Superior temporal gyrus (tissue), 1 donor: Measurements from ENCODE around the gene LGR6.
"Not testable (repeated sequence)": the region's sequence is repeated elsewhere in the genome, so short reads cannot be mapped to it uniquely, and the experiment has no call there.

Experiments
- DNase-seq: peaks from one replicate; pipeline ENCODE4 v3.0.0-alpha.2; 2016; ENCODE audit errors: extremely low spot score

LGR6 gene

DNA sequence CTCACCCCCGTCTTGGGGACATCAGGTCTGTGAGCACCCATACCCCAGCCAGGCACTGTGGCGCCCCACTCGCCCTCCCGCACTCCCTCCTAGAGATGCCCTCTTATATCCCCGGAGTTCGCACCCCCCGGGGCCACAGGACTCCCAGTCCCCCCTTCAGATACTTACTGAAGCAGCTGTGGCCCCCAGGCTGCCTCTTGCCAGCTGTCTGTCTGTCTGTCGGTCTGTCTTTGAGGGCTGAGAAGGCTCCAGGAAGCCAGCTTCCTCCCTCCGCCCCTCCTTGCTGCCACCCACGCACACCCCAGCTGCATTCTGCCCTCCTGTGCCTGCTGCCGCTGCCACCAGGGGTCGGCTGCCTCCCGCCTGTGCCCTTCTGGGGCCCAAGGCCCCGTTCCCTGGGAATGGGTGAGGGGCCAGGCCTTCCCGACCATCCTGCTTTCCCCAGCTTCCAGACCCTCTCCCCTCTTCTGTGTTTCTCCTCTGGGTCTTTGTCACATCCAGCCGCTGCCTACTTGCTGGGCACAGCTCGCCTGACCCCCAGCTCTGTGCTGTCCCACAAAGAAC, 33.1 kb upstream of the LGR6 start, which contains the start of gene PTPN7:
Gene PTPN7 (minus strand): TSS at position 226 of the 564 bp plus-strand sequence. CDS start 1,200 bp downstream, outside the sequence.
- DNase-seq, result no peak

DNA sequence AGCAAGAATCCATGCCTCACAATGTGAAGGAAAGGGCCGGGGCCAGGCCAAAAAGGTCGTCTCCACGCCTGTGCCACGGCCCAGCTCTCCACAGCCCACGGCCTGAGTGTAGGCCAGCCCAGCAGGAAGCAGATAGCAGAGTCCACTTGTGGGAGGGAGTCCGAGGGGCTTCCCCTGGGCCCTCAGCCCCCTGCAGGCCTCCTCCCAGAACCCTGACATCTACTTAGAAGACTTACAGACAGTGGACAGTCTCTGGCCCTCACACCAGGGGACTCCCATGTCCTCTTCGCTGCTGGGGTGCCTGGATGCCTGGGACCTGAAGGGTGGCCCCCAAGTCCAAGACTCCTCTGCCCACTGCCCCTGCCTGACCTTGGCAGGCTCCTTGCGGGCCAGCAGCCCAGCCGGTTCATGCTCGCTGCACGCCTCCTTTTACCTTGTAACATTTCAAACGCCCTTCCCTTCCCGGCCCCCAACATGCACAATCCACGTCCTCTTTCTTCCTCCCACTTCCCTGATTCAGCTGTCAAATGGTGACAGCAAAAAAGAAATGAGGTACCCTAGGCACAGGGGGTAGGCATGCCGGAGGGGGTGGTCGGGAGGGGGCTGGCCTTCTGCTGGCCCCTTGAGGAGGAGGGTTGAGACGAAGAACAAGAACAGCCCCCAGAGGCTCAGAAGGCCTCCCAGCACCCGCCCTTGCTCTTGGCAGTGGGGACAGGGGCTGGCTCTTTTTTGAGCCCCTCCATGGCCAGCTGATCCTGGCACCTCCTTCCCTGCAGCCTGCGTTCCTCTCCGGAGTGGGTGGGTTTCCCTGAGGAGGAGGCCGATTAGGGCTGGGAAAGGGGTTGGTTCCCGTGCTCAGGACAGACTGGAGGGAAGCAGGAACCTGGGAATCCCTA, 32.2 kb upstream of the LGR6 start:
- DNase-seq, result no peak

DNA sequence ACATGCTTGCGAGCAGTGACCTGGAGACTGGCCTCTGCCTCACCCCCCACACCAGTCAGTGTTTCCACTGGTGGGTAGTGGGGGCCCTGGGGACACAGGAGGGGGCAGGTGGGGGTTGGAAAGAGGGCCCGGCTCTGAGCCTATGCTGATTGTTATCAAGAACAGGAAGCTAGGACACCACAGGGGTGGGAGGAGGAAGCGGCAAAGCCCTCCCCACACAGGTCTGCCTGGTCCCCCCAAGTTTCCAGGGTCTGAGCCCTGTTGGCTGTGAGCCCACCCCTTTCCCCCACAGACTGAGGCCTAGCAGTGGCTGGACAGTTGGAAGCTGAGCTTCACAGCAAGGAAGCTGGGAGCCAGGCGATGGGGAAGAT, 31.6 kb upstream of the LGR6 start:
- no peak for DNase-seq

DNA sequence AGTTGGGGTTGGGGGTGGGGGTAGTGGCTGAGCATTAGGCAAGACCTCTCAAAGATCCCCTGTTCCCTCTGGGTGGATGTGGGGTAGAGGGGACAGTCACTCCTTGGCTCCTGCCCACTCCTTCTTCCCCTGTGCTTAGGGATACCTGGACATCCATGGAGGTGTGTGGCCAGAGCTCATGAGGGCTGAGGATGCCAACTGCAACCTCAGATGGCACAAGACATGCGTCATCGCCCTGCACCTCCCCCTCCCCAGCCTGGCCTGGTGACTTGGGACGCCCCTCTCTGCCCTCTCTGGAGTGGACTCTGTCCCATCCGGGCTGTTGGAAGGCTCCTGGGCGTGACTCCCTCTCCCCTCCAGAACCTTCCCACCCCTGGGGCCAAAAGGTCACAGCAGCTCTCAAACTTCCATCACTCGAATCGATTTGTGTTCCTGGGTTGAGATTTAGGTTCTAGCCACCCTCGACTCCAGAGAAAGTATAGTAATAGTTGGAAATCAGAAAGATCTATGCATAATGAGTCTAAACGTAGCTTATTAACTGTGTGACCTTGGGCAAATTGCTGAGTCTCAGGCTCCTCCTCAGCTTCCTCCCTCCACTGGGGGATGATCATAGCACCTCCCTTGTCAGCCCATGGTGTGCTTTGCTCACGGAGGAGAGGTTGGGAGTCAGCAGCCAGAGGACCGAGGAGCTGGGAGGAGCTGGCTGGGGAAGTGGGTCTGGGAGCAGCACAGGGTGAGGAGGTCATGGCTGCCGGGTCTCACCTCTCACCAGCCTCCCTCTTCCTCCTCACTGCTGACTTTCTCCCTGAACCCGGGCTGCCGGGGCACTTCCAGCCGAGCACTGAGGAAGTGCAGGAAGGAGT, 30.9 kb upstream of the LGR6 start:
- no peak for DNase-seq

DNA sequence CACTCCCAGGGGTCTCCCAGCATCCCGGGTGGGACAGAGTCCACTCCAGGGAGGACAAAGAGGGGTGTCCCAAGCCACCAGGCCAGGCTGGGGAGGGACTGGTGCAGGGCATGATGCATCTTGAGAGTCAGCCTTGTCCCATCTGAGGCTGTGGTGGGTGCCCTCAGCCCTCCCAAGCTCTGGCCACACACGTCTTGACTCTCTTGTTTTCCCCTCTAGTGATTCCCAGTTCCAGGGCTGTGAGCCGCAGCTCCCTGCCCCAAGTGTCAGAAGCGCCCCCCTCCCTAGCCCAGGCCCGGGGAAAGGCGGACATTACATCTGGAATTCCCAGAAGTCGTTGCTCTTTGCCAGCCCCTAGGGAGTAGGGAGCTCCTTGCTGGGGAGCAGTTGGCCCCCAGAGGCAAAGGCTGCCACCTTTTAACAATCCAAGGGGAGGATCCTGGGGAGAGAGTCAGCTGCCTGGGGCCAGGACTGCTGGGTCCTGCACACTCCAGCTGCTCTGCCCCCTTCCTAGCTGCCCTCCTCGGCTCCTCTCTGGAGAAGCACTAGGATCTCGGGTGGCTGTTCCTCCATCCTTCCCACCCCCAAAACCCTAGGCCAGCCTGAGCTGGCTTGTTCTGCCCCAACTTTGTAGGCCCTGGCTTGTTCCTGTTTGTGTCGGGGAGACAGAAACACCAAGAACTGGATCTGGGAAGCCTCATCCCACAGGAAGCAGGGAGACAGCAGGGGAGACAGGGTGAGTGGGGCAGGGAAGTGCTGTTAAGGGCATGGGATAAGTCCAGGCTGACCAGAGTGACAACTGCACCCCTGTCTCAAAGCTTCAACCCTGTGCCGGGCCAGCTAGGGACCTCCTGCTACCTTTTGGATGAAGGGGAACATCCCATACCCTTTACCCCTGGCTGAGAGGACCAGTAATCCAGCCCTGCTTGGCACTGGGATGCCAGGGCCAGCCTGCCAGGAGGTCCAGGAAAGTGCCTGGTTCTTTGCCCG, 30.0 kb upstream of the LGR6 start:
- no peak for DNase-seq

DNA sequence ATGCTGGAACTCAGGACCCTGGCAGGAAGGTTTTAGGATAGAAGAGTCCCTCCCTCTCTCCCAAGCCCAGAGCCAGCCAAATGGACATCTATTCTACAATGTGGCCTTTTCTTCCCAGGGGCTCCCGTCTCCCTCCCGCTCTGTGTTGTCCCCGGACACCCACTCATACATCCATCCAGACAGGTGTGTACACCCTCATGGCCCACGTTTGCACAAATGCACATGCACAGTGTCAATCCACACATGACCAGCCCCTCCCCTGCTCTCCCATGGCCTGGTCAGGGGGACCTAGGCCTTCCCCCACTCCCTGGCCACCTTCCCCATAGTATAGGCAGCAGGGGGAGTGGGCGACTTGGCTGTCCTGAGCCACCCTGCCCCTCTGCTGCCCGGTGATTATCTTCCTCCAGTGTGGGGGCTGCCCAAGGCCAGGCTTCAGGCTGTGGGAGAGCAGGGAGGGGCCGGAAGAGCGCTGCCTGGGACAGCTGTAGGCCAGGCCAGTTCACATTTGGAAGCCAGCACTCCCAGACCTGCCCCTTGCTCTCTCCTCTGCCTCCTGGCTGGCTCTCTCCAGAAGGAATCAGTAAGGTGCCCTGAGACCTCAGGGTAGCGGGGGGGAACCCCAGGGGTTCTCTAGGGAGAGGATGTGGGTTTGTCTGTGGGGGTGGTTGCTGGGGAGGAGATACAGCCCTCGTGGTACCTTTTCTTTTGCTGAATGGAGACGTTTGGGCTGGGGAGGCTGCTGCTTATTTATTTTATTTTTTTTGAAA, 29.1 kb upstream of the LGR6 start:
- no peak for DNase-seq

DNA sequence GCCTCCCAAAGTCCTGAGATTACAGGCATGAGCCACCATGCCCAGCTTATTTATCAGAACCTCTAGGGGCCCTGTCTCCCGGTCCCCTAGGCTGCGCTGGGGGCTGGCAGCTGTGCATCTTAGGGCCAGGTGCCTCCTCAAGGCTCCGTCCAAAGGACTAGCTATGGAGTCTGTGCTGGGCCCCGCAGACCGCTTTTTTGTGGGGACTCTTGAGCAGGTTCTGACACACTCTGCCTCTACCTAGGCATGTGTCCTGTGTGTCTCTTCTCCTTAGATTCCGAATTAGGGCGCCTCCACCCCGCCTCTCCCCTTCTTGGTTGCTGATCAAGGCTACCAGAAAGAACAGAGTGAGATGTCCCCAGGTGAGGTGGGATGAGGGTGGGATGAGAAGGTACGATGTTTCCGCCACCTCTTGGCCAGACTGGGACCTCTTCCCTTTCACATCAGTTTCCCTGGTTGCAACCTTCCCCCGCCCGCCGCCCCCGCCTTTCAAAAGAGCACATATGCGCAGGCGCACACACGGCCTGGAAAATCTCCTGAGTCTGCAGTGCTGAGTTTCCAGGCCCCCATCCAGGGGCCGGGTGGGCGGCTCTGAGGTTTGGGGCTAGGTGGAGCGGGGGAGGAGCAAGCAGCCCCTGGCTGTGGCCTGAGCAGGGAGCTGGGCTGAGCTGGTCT, 28.2 kb upstream of the LGR6 start:
- DNase-seq, result no peak

DNA sequence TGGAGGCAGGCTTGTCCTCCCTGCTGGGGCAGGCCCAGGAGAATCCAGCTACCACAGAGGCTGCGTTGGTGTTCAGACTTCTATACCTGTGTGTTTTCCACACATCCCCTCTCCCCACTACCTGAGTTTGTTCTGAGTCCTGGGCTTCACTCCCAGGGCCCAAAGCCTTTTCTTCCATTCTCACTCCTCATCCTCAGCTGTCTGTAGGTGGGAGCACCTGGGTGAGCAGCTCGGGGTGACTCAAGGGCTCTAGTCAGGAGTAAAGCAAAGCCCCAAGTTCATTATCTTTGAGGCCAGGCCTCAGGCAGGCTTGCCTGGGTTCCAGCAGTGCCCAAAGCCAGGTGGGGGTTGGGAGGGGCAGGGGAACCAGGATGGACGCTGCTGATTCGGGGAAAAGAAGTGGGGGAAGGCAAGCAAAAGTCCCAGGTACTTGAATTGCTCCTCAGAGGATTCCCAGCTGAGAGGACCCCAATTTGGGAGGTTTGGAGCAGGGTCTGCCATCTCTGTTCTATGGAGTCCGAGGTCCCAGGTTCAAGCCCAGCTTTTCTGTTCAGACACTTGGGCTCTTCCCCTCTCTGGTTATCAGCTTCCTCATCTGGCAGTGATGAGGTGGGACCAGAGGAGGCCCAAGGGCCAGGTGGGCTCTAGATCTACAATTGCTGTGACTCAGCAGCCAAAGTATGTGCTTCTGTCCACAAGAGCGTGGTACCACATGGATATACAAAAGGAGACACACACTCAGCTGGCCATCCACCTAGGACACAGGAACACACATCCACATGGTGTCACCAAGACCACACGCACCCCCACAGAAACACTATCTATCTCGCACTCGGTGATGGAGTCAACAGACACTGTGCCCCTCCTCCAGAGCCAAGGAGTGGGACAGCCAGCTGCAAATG, 27.4 kb upstream of the LGR6 start:
- no peak for DNase-seq

DNA sequence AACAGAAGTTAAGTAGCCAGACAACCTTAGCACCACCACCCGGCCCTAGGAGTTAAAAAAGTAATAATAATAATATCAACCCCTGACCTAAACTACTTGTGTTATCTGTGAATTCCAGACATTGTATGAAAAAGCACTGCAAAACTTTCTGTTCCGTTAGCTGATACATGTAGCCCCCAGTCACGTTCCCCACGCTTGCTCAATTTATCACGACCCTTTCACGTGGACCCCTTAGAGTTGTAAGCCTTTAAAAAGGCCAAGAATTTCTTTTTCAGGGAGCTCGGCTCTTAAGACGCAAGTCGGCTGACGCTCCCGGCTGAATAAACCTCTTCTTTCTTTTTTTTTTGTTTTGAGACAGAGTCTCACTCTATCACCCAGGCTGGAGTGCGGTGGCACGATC, 26.5 kb upstream of the LGR6 start:
- not testable (repeated sequence) for DNase-seq

DNA sequence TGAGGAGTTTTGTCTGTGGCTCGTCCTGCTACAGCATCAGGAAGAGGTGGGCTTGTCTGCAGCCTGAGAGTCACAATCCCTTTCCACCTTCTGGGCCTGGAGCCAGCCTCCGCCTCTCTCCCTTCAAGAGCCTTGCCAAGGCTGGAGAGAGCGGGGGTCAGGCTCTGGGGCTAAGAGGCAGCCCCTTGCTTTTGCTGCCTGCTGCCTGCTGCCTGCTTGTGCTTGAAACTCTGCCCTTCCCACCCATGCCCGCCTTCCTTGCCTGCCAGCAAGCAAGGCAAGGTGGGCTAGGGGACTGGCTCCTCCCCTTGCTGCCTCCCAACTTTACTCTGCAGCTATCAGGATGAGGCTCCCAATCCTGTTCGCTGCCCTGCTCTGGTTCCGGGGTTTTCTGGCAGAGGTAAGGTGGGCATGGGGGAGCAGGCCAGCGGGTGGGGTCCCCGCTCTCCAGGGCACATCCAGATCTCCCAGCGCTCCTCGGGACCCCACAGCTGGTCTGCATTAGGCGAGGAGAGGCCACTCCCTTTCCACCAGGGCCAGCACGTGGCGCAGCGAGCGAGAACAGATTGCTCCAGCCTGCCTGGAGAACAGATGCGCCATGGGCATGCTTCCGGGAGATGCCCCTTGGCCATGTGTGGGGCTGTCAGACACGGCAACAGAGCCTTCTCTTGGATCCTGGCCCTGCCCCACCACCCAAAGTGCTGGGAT, 25.7 kb upstream of the LGR6 start:
- no peak for DNase-seq

DNA sequence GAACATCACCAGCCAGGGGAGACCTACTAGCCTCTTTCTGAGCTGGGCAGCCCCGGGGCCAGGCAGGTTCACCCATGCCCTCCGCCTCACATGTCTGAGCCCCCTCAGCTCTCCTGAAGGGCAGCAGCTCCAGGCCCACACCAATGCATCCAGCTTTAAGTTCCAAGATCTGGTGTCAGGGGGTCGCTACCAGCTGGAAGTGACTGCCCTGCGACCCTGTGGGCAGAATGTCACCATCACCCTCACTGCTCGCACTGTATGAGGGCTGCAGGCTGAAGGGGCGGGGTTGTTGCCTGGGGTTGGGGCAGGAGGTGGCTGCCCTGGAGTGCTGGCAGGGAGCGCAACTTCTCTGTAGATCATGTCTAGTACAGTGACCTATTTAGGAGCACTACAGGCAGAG, 24.7 kb upstream of the LGR6 start:
- no peak for DNase-seq

DNA sequence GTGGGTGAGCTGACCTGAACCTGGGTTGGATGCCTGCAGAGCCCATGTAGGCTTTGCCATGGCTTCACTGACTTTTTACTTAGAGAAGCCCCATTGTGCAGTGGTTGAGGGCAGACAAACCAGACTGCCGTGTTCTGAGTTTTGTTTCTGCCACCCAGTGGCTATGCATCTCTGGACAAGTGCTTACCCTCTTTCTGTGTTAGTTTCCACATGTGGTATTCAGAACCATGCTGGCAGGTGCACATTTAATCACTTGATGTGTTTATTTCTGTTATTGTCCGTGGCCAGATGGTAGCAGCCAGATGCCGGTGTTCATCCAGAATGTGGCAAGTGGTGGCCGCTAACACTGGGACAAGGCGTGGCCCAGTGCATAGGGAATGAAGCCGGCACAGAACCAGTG, 22.9 kb upstream of the LGR6 start:
- no peak for DNase-seq

DNA sequence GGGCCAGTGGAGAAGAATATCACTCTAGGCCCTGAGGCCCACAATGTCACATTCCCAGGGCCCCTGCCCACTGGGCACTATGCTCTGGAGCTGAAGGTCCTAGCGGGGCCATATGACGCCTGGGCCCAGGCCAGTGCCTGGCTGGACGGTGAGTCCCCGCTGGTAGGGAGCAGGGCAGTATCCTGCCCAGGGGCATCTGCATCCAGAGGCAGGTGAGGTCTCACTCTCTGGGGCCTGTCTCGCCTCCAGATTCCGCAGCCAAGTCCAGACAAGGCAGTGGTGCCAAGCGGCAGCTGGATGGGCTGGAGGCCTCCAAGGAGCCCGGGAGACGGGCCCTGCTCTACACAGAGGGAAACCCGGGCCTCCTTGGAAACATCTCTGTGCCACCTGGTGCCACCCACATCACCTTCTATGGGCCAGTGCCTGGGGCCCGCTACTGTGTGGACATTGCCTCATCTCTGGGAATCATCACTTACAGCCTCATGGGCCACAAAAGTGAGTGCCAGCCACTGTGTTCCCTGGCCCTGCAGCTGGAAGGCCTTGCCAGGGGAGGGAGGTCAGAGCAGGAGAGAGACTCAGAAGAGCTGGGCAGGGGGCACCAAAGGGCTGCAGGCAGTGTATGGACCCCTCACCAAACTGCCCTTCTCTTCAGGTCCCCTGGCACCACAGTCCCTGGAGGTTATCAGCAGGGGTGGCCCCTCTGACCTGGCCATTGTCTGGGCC, 22.1 kb upstream of the LGR6 start:
- no peak for DNase-seq

DNA sequence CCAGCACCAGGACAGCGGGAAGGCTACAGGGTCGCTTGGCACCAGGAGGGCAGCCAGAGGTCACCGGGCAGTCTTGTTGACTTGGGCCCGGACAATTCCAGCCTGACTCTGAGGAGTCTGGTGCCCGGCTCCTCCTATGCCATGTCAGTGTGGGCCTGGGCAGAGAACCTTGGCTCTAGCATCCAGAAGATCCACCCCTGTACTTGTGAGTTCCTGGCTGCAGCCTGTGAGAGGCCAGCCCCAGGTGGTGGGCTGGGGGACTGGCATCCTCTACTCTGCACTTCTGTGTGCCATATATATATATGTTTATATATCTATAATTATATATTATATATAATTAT, 21.6 kb upstream of the LGR6 start:
- DNase-seq, result no peak

DNA sequence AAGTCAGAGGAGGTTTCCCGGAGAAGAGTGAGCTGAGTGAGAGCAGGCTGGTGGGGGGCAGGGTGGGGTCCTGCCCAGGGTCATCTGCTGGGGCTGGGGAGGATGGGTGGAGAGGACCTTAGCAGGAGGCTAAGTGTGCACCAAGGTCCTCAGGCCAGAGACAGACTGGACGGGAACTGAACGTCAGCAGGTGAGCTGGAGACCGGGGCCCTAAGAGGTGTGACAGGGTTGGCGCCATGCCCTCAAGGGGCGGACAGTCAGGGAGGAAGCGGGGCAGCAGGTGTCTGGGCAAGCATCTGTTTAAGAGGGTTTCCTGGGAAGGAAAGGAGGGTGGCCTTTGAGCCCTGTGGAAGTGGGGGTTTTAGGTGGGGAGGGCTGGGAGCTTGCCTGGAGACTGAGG, 19.6 kb upstream of the LGR6 start:
- no peak for DNase-seq

DNA sequence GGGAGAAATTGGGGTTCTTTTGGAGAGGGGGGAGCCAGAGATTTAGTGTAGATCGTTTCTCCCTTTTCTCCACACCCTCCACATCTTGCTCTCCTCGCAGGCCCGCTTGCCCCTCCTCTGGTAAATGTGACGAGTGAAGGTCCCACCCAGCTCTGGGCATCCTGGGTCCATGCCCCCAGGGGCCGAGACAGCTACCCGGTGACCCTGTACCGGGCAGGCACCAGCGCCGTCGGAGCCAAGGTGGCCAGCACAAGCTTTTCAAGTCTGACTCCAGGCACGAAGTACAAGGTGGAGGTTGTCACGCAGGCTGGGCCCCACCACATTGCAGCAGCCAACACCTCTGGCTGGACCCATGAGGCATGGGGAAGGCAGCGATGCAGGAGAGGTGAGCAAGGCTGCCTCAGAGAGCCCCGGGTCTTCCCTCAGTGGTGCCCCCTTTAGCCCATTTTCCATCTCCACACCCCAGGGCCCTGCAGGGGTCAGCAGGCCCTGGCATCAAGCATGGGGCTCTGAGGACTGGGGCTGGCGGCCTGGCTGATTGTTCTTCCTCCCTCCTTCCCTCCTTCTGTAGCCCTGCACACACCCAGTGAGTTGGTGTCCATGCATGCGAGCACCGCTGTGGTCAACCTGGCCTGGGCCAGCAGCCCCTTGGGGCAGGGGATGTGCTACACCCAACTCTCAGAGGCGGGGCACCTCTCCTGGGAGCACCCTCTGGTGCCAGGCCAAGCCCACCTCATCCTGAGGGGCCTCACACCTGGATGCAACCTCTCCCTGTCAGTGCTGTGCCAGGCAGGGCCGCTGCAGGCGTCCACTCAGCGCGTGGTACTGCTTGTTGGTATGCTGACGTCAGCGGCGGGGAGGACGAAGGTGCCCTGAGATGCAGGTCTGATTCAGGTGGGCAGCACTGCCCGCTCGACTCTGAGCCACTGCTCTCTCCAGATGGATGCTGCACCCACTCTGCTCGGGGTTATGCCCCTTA, 16.4 kb upstream of the LGR6 start:
- no peak for DNase-seq
